Calu3 (cell line): ENCODE measurements around the gene PCLO. TPM values are rescaled to one million over a fixed set of nuclear protein-coding genes. Genes with fewer than 3 reads are reported as not detected.

ENCODE experiments used
- BruUV-seq: library from RNA; stranded (reverse); fragments of 400-500 nt; replicated peaks from 2 replicates; lab custom pipeline; 2021; lab: Mats Ljungman, UMichigan
- CTCF ChIA-PET: fragments of 300-600 bp; sonication (Branson Sonifier 250); formaldehyde crosslinking; loops from one replicate; lab custom pipeline; 2022; ENCODE audit warnings: antibody characterized with exemption; lab: Charles Lee
- DNase-seq: peaks from one replicate; pipeline ENCODE4 v3.0.0; 2022
- H3K27ac Mint-ChIP-seq: one replicate; pipeline ENCODE4 v1.8.0; 2022; ENCODE audit warnings: mixed read lengths; ENCODE audit not compliant: unreplicated experiment
- H3K27me3 Mint-ChIP-seq: one replicate; pipeline ENCODE4 v1.8.0; 2022; ENCODE audit warnings: mixed read lengths; ENCODE audit not compliant: unreplicated experiment
- H3K36me3 Mint-ChIP-seq: one replicate; pipeline ENCODE4 v1.8.0; 2022; ENCODE audit warnings: mild to moderate bottlenecking, moderate library complexity, mixed read lengths; ENCODE audit not compliant: insufficient read depth, unreplicated experiment
- H3K4me1 Mint-ChIP-seq: one replicate; pipeline ENCODE4 v1.8.0; 2022; ENCODE audit warnings: mild to moderate bottlenecking, low read depth, mixed read lengths; ENCODE audit not compliant: unreplicated experiment
- H3K4me3 Mint-ChIP-seq: one replicate; pipeline ENCODE4 v1.8.0; 2022; ENCODE audit warnings: mild to moderate bottlenecking, low read depth, moderate library complexity, mixed read lengths; ENCODE audit not compliant: unreplicated experiment
- H3K9me3 Mint-ChIP-seq: one replicate; pipeline ENCODE4 v1.8.0; 2022; ENCODE audit warnings: low read depth, mixed read lengths; ENCODE audit not compliant: unreplicated experiment
- CTCF ChIP-seq: fragments of 200-600 bp; IDR thresholded peaks from one replicate; pipeline ENCODE4 v1.8.0; 2022; ENCODE audit warnings: antibody characterized with exemption; ENCODE audit not compliant: unreplicated experiment
- intact Hi-C: fragments of 100-400 bp; cut with micrococcal nuclease; formaldehyde crosslinking; loops from one replicate; pipeline ENCODE4 v1.10.0; 2022; ENCODE audit not compliant: unreplicated experiment
- total RNA-seq: library from RNA; stranded (reverse); gene quantifications from 2 replicates; pipeline ENCODE4 v1.2.3, GENCODE V29; 2022

PCLO gene
- total RNA-seq, 1 experiment from 2014 or later = 9.1 TPM

- H3K9me3 Mint-ChIP-seq = no peaks in the 10 kb centered on the region
- TF ChIP-seq CTCF = no peak
- H3K4me1 Mint-ChIP-seq = no peaks in the 10 kb centered on the region
- DNase-seq = no peak
- no peak overlapping the region for H3K27ac Mint-ChIP-seq
- no peak overlapping the region for H3K4me3 Mint-ChIP-seq
- no peaks in the 10 kb centered on the region for H3K27me3 Mint-ChIP-seq
- H3K36me3 Mint-ChIP-seq = no peaks in the 10 kb centered on the region
- intact Hi-C loops = no loop called here
- BruUV-seq = no TSS peak
- CTCF ChIA-PET = interaction anchor here (0.8 kb wide), 1 partner anchor 13 kb away, joined by 3 read pairs; no protein-coding TSS in a partner anchor
These were observed 276.4 kb downstream of the PCLO start for GRCh38 chr7:82886324-82886723.

DNA sequence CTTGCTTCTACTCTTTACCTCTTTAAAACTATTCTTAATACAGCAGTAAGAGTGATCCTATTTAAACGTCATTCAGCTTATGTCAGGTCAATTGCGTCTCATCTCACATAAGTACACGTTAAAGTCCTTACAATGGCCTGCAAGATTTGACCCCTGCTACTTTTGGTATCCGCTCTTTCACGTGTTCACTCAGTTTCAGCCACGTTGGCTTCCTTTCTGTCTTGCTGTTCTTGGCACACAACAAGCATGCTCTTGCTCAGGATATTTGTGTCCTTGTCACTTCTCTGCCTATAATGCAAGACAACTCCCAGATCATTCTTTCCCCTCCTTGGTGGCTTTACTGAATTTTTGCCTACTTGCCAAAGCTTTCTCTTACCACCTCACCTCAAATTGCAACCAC, 296.8 kb downstream of the PCLO start:
- Mint-ChIP-seq H3K36me3 (no peaks in the 10 kb centered on the region), H3K9me3 (no peaks in the 10 kb centered on the region), H3K4me1 (no peaks in the 10 kb centered on the region), H3K27ac (no peak overlapping the region), H3K4me3 (no peak overlapping the region), H3K27me3 (no peaks in the 10 kb centered on the region)
- CTCF ChIA-PET = no interaction called here
- intact Hi-C loops = no loop called here
- TF ChIP-seq CTCF = no peak
- DNase-seq = no peak
- BruUV-seq = no TSS peak

DNA sequence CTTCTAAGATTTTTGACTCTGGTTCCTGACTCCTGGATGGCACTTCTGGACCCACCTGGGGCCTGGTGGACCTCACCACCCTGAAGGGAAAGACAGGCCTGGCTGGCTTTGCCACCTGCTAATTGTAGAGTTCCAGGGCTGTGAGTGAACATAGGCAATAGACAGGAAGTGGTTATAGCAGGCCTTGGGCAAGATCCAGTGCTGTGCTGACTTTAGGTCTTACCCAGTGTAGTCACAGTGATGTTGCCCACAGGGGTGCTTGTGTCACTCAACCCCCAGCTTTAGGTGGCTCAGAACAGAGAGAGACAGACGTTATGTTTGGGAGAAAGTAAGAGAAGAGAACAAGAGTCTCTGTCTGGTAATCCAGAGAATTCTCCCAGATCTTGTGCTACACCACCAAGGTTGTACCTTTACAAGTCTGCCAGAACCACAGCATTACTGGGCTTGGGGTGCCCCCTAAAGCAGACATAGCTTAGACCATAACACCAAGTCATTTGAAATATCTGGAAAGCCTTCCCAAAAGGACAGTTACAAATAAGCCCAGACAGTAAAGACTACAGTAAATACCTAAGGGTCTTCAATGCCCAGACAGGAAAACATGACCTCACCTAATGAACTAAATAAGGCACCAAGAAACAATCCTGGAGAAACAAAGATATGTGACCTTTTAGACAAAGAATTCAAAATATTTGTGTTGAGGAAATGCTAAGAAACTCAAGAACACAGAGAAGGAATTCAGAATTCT, 303.4 kb downstream of the PCLO start:
- intact Hi-C loops = no loop called here
- no peak for DNase-seq
- Mint-ChIP-seq H3K9me3 (no peaks in the 10 kb centered on the region), H3K36me3 (no peaks in the 10 kb centered on the region), H3K27ac (no peak overlapping the region), H3K4me3 (no peak overlapping the region), H3K27me3 (no peaks in the 10 kb centered on the region), H3K4me1 (no peaks in the 10 kb centered on the region)
- TF ChIP-seq CTCF = no peak
- BruUV-seq = no TSS peak
- CTCF ChIA-PET = no interaction called here

DNA sequence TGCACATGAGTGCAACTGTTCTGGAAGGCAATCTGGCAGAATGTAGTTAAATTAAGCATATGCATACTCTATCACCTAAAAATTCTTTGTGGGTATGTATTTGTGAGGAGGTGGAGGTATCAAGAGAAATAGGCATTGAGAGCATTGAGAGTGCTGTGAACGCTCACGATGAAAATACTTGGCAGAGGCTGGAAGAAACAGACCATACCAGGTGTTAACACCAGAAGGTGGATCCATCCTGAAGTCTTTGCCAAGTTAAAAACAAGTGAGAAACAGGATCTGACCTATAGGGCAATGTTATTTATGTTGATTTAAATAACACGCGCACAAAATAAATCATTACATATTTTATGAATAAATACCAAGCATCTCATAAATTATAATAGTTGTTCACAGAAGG, 311.6 kb downstream of the PCLO start:
- no peak for DNase-seq
- H3K4me1 Mint-ChIP-seq = no peaks in the 10 kb centered on the region
- H3K36me3 Mint-ChIP-seq = no peaks in the 10 kb centered on the region
- no TSS peak for BruUV-seq
- H3K4me3 Mint-ChIP-seq = no peak overlapping the region
- no peak overlapping the region for H3K27ac Mint-ChIP-seq
- intact Hi-C loops = no loop called here
- no peaks in the 10 kb centered on the region for H3K9me3 Mint-ChIP-seq
- H3K27me3 Mint-ChIP-seq = no peaks in the 10 kb centered on the region
- no peak for TF ChIP-seq CTCF
- CTCF ChIA-PET = no interaction called here
